ENCODE measurements around the gene HNF1A. TPM values are rescaled to one million over a fixed set of nuclear protein-coding genes. Genes with fewer than 3 reads are reported as not detected.
A peak's percentile ranks its signal among the peaks of the same experiment; 100 is the strongest.

HNF1A gene
- polyA plus RNA-seq, 4 donors, result 23.0 to 71.3 (median 37.2) TPM

GRCh38 chr12:121004253-121004815, 26.0 kb downstream of the HNF1A start:
- Histone ChIP-seq H3K27ac (ENCODE audit: low read depth in 1 of 3, low read length in 2 of 3) (no peak overlapping the region), H3K27me3 (ENCODE audit: control insufficient read depth in 3 of 3, insufficient read depth in 3 of 3, low read length in 3 of 3) (no peaks in the 10 kb centered on the region), H3K4me1 (ENCODE audit: control insufficient read depth in 3 of 3, insufficient read depth in 2 of 3, low read depth in 1 of 3, low read length in 2 of 3) (peaks cover 0 to 4% (median 0%) of the 10 kb centered on the region in 3 donors), H3K9me3 (ENCODE audit: control insufficient read depth in 2 of 2, insufficient read depth in 1 of 2, low read depth in 1 of 2, low read length in 1 of 2) (no peaks in the 10 kb centered on the region), H3K36me3 (ENCODE audit: control insufficient read depth in 3 of 3, insufficient read depth in 2 of 3, low read depth in 1 of 3, low read length in 3 of 3) (peaks cover 6 to 86% (median 15%) of the 10 kb centered on the region in 3 donors), H3K4me3 (ENCODE audit: low read depth in 1 of 3, low read length in 3 of 3) (no peak overlapping the region)
- DNase-seq, result no peak
- no peak for FAIRE-seq
- 38 to 85% (median 59%) methylated on average over 16 of the region's 16 CpGs for WGBS, 3 donors

- FAIRE-seq, result no peak
- H3K9me3 ChIP-seq (ENCODE audit: control insufficient read depth in 2 of 2, insufficient read depth in 1 of 2, low read depth in 1 of 2, low read length in 1 of 2), result no peaks in the 10 kb centered on the region
- H3K27me3 ChIP-seq (ENCODE audit: control insufficient read depth in 3 of 3, insufficient read depth in 3 of 3, low read length in 3 of 3), result no peaks in the 10 kb centered on the region
- peak; percentile 80 to 82 for DNase-seq
- H3K27ac ChIP-seq (ENCODE audit: low read depth in 1 of 3, low read length in 2 of 3), result no peak overlapping the region
- H3K4me1 ChIP-seq (ENCODE audit: control insufficient read depth in 3 of 3, insufficient read depth in 2 of 3, low read depth in 1 of 3, low read length in 2 of 3), result peaks cover 0 to 4% (median 0%) of the 10 kb centered on the region in 3 donors
- peaks cover 4 to 83% (median 13%) of the 10 kb centered on the region in 3 donors for H3K36me3 ChIP-seq (ENCODE audit: control insufficient read depth in 3 of 3, insufficient read depth in 2 of 3, low read depth in 1 of 3, low read length in 3 of 3)
- H3K4me3 ChIP-seq (ENCODE audit: low read depth in 1 of 3, low read length in 3 of 3), result no peak overlapping the region
- WGBS, 3 donors, result 32 to 56% (median 45%) methylated on average over 9 of the region's 9 CpGs
These were observed 27.0 kb downstream of the HNF1A start for GRCh38 chr12:121005346-121005815.

GRCh38 chr12:121008347-121009098, 30.2 kb downstream of the HNF1A start:
- peaks cover 4 to 73% (median 7%) of the 10 kb centered on the region in 3 donors for H3K36me3 ChIP-seq (ENCODE audit: control insufficient read depth in 3 of 3, insufficient read depth in 2 of 3, low read depth in 1 of 3, low read length in 3 of 3)
- no peak for FAIRE-seq

GRCh38 chr12:121009741-121010140, 31.4 kb downstream of the HNF1A start:
- H3K4me1 ChIP-seq (ENCODE audit: control insufficient read depth in 3 of 3, insufficient read depth in 2 of 3, low read depth in 1 of 3, low read length in 2 of 3), result peaks cover 0 to 2% (median 0%) of the 10 kb centered on the region in 3 donors
- no peak overlapping the region for H3K4me3 ChIP-seq (ENCODE audit: low read depth in 1 of 3, low read length in 3 of 3)
- DNase-seq, result peak; percentile 83 to 87
- H3K9me3 ChIP-seq (ENCODE audit: control insufficient read depth in 2 of 2, insufficient read depth in 1 of 2, low read depth in 1 of 2, low read length in 1 of 2), result no peaks in the 10 kb centered on the region
- H3K27ac ChIP-seq (ENCODE audit: low read depth in 1 of 3, low read length in 2 of 3), result no peak overlapping the region
- WGBS, 3 donors, result 15 to 66% (median 30%) methylated on average over 10 of the region's 10 CpGs
- no peaks in the 10 kb centered on the region for H3K27me3 ChIP-seq (ENCODE audit: control insufficient read depth in 3 of 3, insufficient read depth in 3 of 3, low read length in 3 of 3)
- H3K36me3 ChIP-seq (ENCODE audit: control insufficient read depth in 3 of 3, insufficient read depth in 2 of 3, low read depth in 1 of 3, low read length in 3 of 3), result peaks cover 3 to 61% (median 4%) of the 10 kb centered on the region in 3 donors
- no peak for FAIRE-seq

More at GRCh38 chr12:121008347-121009098, 30.2 kb downstream of the HNF1A start:
- no peak overlapping the region for H3K27ac ChIP-seq (ENCODE audit: low read depth in 1 of 3, low read length in 2 of 3)
- no peaks in the 10 kb centered on the region for H3K9me3 ChIP-seq (ENCODE audit: control insufficient read depth in 2 of 2, insufficient read depth in 1 of 2, low read depth in 1 of 2, low read length in 1 of 2)
- 94 to 98% (median 95%) methylated on average over 8 of the region's 8 CpGs for WGBS, 3 donors
- no peak for DNase-seq
- H3K27me3 ChIP-seq (ENCODE audit: control insufficient read depth in 3 of 3, insufficient read depth in 3 of 3, low read length in 3 of 3), result no peaks in the 10 kb centered on the region
- peaks cover 0 to 4% (median 0%) of the 10 kb centered on the region in 3 donors for H3K4me1 ChIP-seq (ENCODE audit: control insufficient read depth in 3 of 3, insufficient read depth in 2 of 3, low read depth in 1 of 3, low read length in 2 of 3)
- no peak overlapping the region for H3K4me3 ChIP-seq (ENCODE audit: low read depth in 1 of 3, low read length in 3 of 3)

DNA sequence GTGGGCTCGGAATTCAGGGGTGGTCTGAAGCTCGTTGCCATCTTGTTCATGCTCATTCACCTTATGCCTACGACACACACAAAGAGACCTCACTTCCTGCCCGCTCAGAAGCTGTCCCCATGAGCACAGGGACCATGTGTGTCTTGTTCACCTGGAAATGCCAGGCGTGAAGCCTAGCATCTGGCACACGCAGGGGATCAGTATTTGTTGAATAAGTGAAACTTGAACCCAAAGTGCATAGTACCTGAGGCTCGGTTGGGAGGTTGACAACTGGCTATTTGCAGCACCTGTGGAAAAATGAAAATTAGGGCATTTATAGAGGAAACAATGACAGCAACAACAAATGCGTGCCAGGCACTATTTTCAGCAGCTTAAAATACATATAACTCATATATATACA, 32.5 kb downstream of the HNF1A start:
- Histone ChIP-seq H3K4me3 (ENCODE audit: low read depth in 1 of 3, low read length in 3 of 3) (no peak overlapping the region), H3K36me3 (ENCODE audit: control insufficient read depth in 3 of 3, insufficient read depth in 2 of 3, low read depth in 1 of 3, low read length in 3 of 3) (peaks cover 3 to 51% (median 4%) of the 10 kb centered on the region in 3 donors), H3K27me3 (ENCODE audit: control insufficient read depth in 3 of 3, insufficient read depth in 3 of 3, low read length in 3 of 3) (no peaks in the 10 kb centered on the region), H3K27ac (ENCODE audit: low read depth in 1 of 3, low read length in 2 of 3) (no peak overlapping the region), H3K9me3 (ENCODE audit: control insufficient read depth in 2 of 2, insufficient read depth in 1 of 2, low read depth in 1 of 2, low read length in 1 of 2) (no peaks in the 10 kb centered on the region), H3K4me1 (ENCODE audit: control insufficient read depth in 3 of 3, insufficient read depth in 2 of 3, low read depth in 1 of 3, low read length in 2 of 3) (no peaks in the 10 kb centered on the region)
- FAIRE-seq, result no peak
- 91 to 93% (median 91%) methylated on average over 8 of the region's 8 CpGs for WGBS, 3 donors
- no peak for DNase-seq

DNA sequence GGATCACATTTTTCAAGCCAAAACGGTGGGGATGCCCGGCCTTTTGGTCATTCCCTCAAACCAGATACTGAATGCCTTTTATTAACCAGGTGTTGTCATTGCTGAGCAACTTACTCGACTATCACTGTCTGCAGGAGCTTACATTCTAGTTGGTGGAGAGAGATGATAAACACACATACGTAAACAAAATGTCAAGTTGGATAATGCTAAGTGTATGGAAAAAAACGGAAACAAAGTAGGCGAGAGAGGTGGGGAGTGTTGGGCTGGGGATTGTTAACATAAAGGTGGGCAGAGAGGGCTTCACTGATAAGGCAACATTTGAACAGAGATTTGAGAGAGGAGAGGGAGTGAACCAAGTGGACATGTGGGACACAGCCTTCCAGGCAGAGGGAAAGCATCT, 33.5 kb downstream of the HNF1A start:
- no peak for FAIRE-seq

DNA sequence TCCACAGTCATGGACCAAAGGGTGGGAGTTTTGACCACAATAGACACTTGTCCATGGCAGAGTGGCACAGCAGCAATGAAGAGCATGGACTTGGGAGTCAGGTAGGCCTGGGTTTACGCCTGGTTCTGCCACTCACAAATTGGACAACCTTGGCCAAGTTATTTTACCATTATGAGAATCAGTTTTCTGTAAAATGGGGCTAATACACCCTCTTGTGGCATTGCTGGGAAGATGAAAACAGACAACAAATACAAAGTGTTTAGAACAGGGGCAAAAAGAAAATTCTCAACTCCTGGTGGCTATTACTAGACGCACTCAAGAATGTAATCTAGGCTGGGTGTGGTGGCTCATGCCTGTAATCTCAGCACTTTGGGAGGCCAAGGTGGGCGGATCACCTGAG, 35.4 kb downstream of the HNF1A start:
- FAIRE-seq (no peak), DNase-seq (no peak)
- Histone ChIP-seq H3K4me3 (ENCODE audit: low read depth in 1 of 3, low read length in 3 of 3) (no peak overlapping the region), H3K4me1 (ENCODE audit: control insufficient read depth in 3 of 3, insufficient read depth in 2 of 3, low read depth in 1 of 3, low read length in 2 of 3) (no peaks in the 10 kb centered on the region), H3K36me3 (ENCODE audit: control insufficient read depth in 3 of 3, insufficient read depth in 2 of 3, low read depth in 1 of 3, low read length in 3 of 3) (peaks cover 2 to 33% (median 3%) of the 10 kb centered on the region in 3 donors), H3K9me3 (ENCODE audit: control insufficient read depth in 2 of 2, insufficient read depth in 1 of 2, low read depth in 1 of 2, low read length in 1 of 2) (no peaks in the 10 kb centered on the region), H3K27me3 (ENCODE audit: control insufficient read depth in 3 of 3, insufficient read depth in 3 of 3, low read length in 3 of 3) (no peaks in the 10 kb centered on the region), H3K27ac (ENCODE audit: low read depth in 1 of 3, low read length in 2 of 3) (no peak overlapping the region)
- 75 to 86% (median 81%) methylated on average over 3 of the region's 3 CpGs for WGBS, 3 donors

More for the DNA sequence above, 33.5 kb downstream of the HNF1A start:
- 76 to 89% (median 85%) methylated on average over 6 of the region's 6 CpGs for WGBS, 3 donors
- no peaks in the 10 kb centered on the region for H3K4me1 ChIP-seq (ENCODE audit: control insufficient read depth in 3 of 3, insufficient read depth in 2 of 3, low read depth in 1 of 3, low read length in 2 of 3)
- H3K36me3 ChIP-seq (ENCODE audit: control insufficient read depth in 3 of 3, insufficient read depth in 2 of 3, low read depth in 1 of 3, low read length in 3 of 3), result peaks cover 3 to 46% (median 4%) of the 10 kb centered on the region in 3 donors
- no peak for DNase-seq
- H3K27ac ChIP-seq (ENCODE audit: low read depth in 1 of 3, low read length in 2 of 3), result no peak overlapping the region
- H3K4me3 ChIP-seq (ENCODE audit: low read depth in 1 of 3, low read length in 3 of 3), result no peak overlapping the region
- no peaks in the 10 kb centered on the region for H3K27me3 ChIP-seq (ENCODE audit: control insufficient read depth in 3 of 3, insufficient read depth in 3 of 3, low read length in 3 of 3)
- no peaks in the 10 kb centered on the region for H3K9me3 ChIP-seq (ENCODE audit: control insufficient read depth in 2 of 2, insufficient read depth in 1 of 2, low read depth in 1 of 2, low read length in 1 of 2)

DNA sequence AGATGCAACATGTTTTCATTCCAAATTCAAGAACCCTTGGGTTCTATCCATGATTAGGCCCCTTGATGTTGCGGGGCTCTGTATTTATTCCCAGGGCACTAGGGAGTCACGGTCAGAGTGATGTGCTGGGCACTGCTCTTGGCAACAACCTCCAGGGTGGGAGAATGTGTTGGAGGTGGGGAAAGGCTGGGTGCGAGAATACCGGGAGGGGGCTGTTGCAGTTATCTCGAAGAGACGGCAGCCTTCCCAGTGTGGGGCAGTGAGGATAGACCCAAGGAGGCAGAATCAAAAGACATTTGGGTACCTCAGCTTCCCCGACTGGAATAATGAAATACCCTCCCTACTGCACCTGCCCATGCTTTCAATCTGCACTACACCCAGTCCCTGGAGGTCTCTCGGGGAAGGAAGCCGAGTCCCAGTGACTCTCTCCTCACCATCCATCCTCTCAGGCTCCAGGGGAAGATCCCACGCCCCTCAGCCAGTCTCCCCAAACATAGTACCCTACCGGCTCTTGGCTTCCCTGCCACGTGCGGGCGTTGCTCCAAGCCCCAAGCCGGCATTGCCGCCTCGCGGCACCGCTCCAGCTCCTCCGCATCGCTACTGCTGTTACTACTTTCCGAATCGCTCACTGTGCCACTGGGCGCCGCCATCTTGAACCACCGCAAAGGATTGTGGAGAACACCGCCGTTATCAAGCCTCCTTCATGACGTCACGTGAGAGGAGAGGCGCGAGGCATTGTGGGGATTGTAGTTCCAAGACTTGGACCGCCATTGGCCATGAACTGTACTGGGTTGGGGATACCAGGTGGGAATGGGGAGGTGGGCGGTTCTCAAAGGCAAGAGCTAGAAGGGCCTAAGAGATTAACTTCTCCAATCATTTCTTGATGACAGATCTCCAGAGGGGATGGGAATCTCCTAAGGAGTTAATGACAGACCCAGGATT, 37.8 kb downstream of the HNF1A start, which contains the start of gene C12orf43:
TSS of gene C12orf43 (minus strand) at position 663 of the 942 bp plus-strand sequence. CDS start at position 650, 13 bp downstream.
- whole genome bisulfite sequencing, 3 donors, result 1% methylated on average over 34 of the region's 34 CpGs
- H3K27ac ChIP-seq (ENCODE audit: low read depth in 1 of 3, low read length in 2 of 3), result peak within 1 kb of the TSS; percentile 22 to 91 (median 46)
- DNase-seq, result peak; percentile 95

More for the DNA sequence above, 37.8 kb downstream of the HNF1A start, which contains the start of gene C12orf43:
- Histone ChIP-seq H3K4me1 (ENCODE audit: control insufficient read depth in 3 of 3, insufficient read depth in 2 of 3, low read depth in 1 of 3, low read length in 2 of 3) (no peaks in the 10 kb centered on the region), H3K36me3 (ENCODE audit: control insufficient read depth in 3 of 3, insufficient read depth in 2 of 3, low read depth in 1 of 3, low read length in 3 of 3) (peaks cover 0 to 13% (median 7%) of the 10 kb centered on the region in 3 donors), H3K27me3 (ENCODE audit: control insufficient read depth in 3 of 3, insufficient read depth in 3 of 3, low read length in 3 of 3) (no peaks in the 10 kb centered on the region), H3K9me3 (ENCODE audit: control insufficient read depth in 2 of 2, insufficient read depth in 1 of 2, low read depth in 1 of 2, low read length in 1 of 2) (no peaks in the 10 kb centered on the region), H3K4me3 (ENCODE audit: low read depth in 1 of 3, low read length in 3 of 3) (peak within 1 kb of the TSS; percentile 68 to 75 (median 72))
- FAIRE-seq, result no peak
